ENCODE results near the gene ANKRD13D. TPM values are rescaled to one million over a fixed set of nuclear protein-coding genes. Genes with fewer than 3 reads are reported as not detected.
A peak's percentile ranks its signal among the peaks of the same experiment; 100 is the strongest.

The ANKRD13D gene
- total and polyA plus RNA-seq, 2 experiments from 2014 or later = 47.6 to 53.5 TPM

GRCh38 chr11:67291481-67292381 lies 2.6 kb downstream of the ANKRD13D start:
- no peak for DNase-seq (ENCODE audit: low read depth in 1 of 2, low spot score in 1 of 2)
- peaks cover 6% of the 10 kb centered on the region for H3K36me3 ChIP-seq
- H3K9me3 ChIP-seq (ENCODE audit: low read depth) = no peaks in the 10 kb centered on the region
- H3K27me3 ChIP-seq = no peaks in the 10 kb centered on the region
- no peak overlapping the region for H3K27ac ChIP-seq
- no peak overlapping the region for H3K4me3 ChIP-seq
- TF ChIP-seq CTCF (IDR thresholded peaks at IDR 0.05; ENCODE audit: low read depth, low read length) = no peak
- peaks cover 15% of the 10 kb centered on the region for H3K4me1 ChIP-seq (ENCODE audit: low read depth)

GRCh38 chr11:67292671-67293070 lies 3.6 kb downstream of the ANKRD13D start:
- Histone ChIP-seq H3K27me3 (no peaks in the 10 kb centered on the region), H3K4me3 (no peak overlapping the region), H3K36me3 (peaks cover 6% of the 10 kb centered on the region), H3K27ac (no peak overlapping the region), H3K4me1 (ENCODE audit: low read depth) (peaks cover 11% of the 10 kb centered on the region), H3K9me3 (ENCODE audit: low read depth) (no peaks in the 10 kb centered on the region)
- no peak for DNase-seq (ENCODE audit: low read depth in 1 of 2, low spot score in 1 of 2)
- no peak for TF ChIP-seq CTCF (IDR thresholded peaks at IDR 0.05; ENCODE audit: low read depth, low read length)

GRCh38 chr11:67293090-67293489 lies 4.0 kb downstream of the ANKRD13D start:
- no peak for TF ChIP-seq CTCF (IDR thresholded peaks at IDR 0.05; ENCODE audit: low read depth, low read length)
- H3K27me3 ChIP-seq = no peaks in the 10 kb centered on the region
- no peak overlapping the region for H3K4me3 ChIP-seq
- no peaks in the 10 kb centered on the region for H3K9me3 ChIP-seq (ENCODE audit: low read depth)
- peaks cover 6% of the 10 kb centered on the region for H3K4me1 ChIP-seq (ENCODE audit: low read depth)
- no peak overlapping the region for H3K27ac ChIP-seq
- peaks cover 6% of the 10 kb centered on the region for H3K36me3 ChIP-seq
- peak in 1 of 2 donors; percentile 64 for DNase-seq (ENCODE audit: low read depth in 1 of 2, low spot score in 1 of 2)

GRCh38 chr11:67295846-67296245 lies 6.7 kb downstream of the ANKRD13D start:
- no peak for DNase-seq (ENCODE audit: low read depth in 1 of 2, low spot score in 1 of 2)
- no peaks in the 10 kb centered on the region for H3K27me3 ChIP-seq
- no peak overlapping the region for H3K4me3 ChIP-seq
- peaks cover 6% of the 10 kb centered on the region for H3K36me3 ChIP-seq
- H3K9me3 ChIP-seq (ENCODE audit: low read depth) = no peaks in the 10 kb centered on the region
- TF ChIP-seq CTCF (IDR thresholded peaks at IDR 0.05; ENCODE audit: low read depth, low read length) = no peak
- H3K4me1 ChIP-seq (ENCODE audit: low read depth) = no peaks in the 10 kb centered on the region
- H3K27ac ChIP-seq = no peak overlapping the region

GRCh38 chr11:67298786-67299185 lies 9.7 kb downstream of the ANKRD13D start:
- H3K36me3 ChIP-seq = no peaks in the 10 kb centered on the region

More at GRCh38 chr11:67298786-67299185, 9.7 kb downstream of the ANKRD13D start:
- no peaks in the 10 kb centered on the region for H3K4me1 ChIP-seq (ENCODE audit: low read depth)
- H3K9me3 ChIP-seq (ENCODE audit: low read depth) = no peaks in the 10 kb centered on the region
- H3K27me3 ChIP-seq = no peaks in the 10 kb centered on the region
- no peak overlapping the region for H3K4me3 ChIP-seq
- DNase-seq (ENCODE audit: low read depth in 1 of 2, low spot score in 1 of 2) = no peak
- no peak for TF ChIP-seq CTCF (IDR thresholded peaks at IDR 0.05; ENCODE audit: low read depth, low read length)
- H3K27ac ChIP-seq = no peak overlapping the region
